ENCODE measurements around the gene GALNT10. TPM values are rescaled to one million over a fixed set of nuclear protein-coding genes. Genes with fewer than 3 reads are reported as not detected.

The GALNT10 gene
- total RNA-seq, 1 donor from 2014 or later: 93.8 TPM

- no peak for TF ChIP-seq CTCF (IDR thresholded peaks at IDR 0.05)
- H3K36me3 ChIP-seq: peaks cover 19% of the 10 kb centered on the region
- H3K9me3 ChIP-seq: no peaks in the 10 kb centered on the region
- peaks cover 27% of the 10 kb centered on the region for H3K4me1 ChIP-seq
- intact Hi-C loops (cut with DNase I): no loop called here
- peak overlapping the region; percentile 83 for H3K27ac ChIP-seq
- H3K4me3 ChIP-seq: peak overlapping the region; percentile 96
- ATAC-seq (peak; percentile 1), DNase-seq (peak; percentile 66)
- H3K27me3 ChIP-seq: no peaks in the 10 kb centered on the region
Observed at GRCh38 chr5:154444556-154445421, 254.3 kb downstream of the GALNT10 start.

- intact Hi-C loops (cut with DNase I): no loop called here
- peak; percentile 97 for DNase-seq
- Histone ChIP-seq H3K4me3 (peak within 1 kb of the TSS; percentile 96), H3K4me1 (peaks cover 30% of the 10 kb centered on the region), H3K27me3 (no peaks in the 10 kb centered on the region), H3K36me3 (peaks cover 16% of the 10 kb centered on the region), H3K27ac (peak within 1 kb of the TSS; percentile 88), H3K9me3 (no peaks in the 10 kb centered on the region)
- peak; percentile 98 for ATAC-seq
- no peak for TF ChIP-seq CTCF (IDR thresholded peaks at IDR 0.05)
Observed at GRCh38 chr5:154445422-154446194, 255.1 kb downstream of the GALNT10 start, which contains the start of gene SAP30L. Gene SAP30L (plus strand): TSS chr5:154445997. CDS start chr5:154446605, 608 bp downstream.

- ATAC-seq (peak; percentile 30), DNase-seq (peak; percentile 78)
- Histone ChIP-seq H3K36me3 (peaks cover 19% of the 10 kb centered on the region), H3K4me3 (peak overlapping the region; percentile 96), H3K4me1 (peaks cover 30% of the 10 kb centered on the region), H3K27me3 (no peaks in the 10 kb centered on the region), H3K9me3 (no peaks in the 10 kb centered on the region), H3K27ac (peak overlapping the region; percentile 88)
- intact Hi-C loops (cut with DNase I): no loop called here
- no peak for TF ChIP-seq CTCF (IDR thresholded peaks at IDR 0.05)
Observed at GRCh38 chr5:154446195-154447088, 255.9 kb downstream of the GALNT10 start.

GRCh38 chr5:154447089-154447725 is 256.7 kb downstream of the GALNT10 start:
- DNase-seq: no peak

More at GRCh38 chr5:154447089-154447725, 256.7 kb downstream of the GALNT10 start:
- peak overlapping the region; percentile 88 for H3K27ac ChIP-seq
- ATAC-seq: no peak
- no peaks in the 10 kb centered on the region for H3K27me3 ChIP-seq
- H3K4me1 ChIP-seq: peaks cover 30% of the 10 kb centered on the region
- peak overlapping the region; percentile 96 for H3K4me3 ChIP-seq
- intact Hi-C loops (cut with DNase I): no loop called here
- H3K9me3 ChIP-seq: no peaks in the 10 kb centered on the region
- TF ChIP-seq CTCF (IDR thresholded peaks at IDR 0.05): no peak
- peaks cover 19% of the 10 kb centered on the region for H3K36me3 ChIP-seq

All from upper lobe of right lung (tissue), 1 donor.